ENCODE data around the gene CLDN12. TPM values are rescaled to one million over a fixed set of nuclear protein-coding genes. Genes with fewer than 3 reads are reported as not detected.

CLDN12 gene
- total RNA-seq, 1 donor from 2014 or later, result 27.6 TPM

GRCh38 chr7:90453259-90453891, 50.1 kb downstream of the CLDN12 start:
- Mint-ChIP-seq H3K9me3 (ENCODE audit: low read depth) (no peaks in the 10 kb centered on the region), H3K4me1 (ENCODE audit: low read depth) (peaks cover 33% of the 10 kb centered on the region), H3K4me3 (ENCODE audit: unreplicated experiment) (no peak overlapping the region), H3K36me3 (ENCODE audit: low read depth) (no peaks in the 10 kb centered on the region), H3K27me3 (ENCODE audit: low read depth) (no peaks in the 10 kb centered on the region), H3K27ac (ENCODE audit: unreplicated experiment) (no peak overlapping the region)
- no peak for DNase-seq (ENCODE audit: low spot score)
- no peak for TF ChIP-seq CTCF (IDR thresholded peaks at IDR 0.05)

GRCh38 chr7:90453931-90454330, 50.7 kb downstream of the CLDN12 start:
- no peak for TF ChIP-seq CTCF (IDR thresholded peaks at IDR 0.05)
- Mint-ChIP-seq H3K9me3 (ENCODE audit: low read depth) (no peaks in the 10 kb centered on the region), H3K27me3 (ENCODE audit: low read depth) (no peaks in the 10 kb centered on the region), H3K4me3 (ENCODE audit: unreplicated experiment) (no peak overlapping the region), H3K36me3 (ENCODE audit: low read depth) (no peaks in the 10 kb centered on the region), H3K27ac (ENCODE audit: unreplicated experiment) (no peak overlapping the region), H3K4me1 (ENCODE audit: low read depth) (peaks cover 33% of the 10 kb centered on the region)
- no peak for DNase-seq (ENCODE audit: low spot score)

- no peak for DNase-seq (ENCODE audit: low spot score)
- peak overlapping the region; percentile 60 for H3K4me3 Mint-ChIP-seq (ENCODE audit: unreplicated experiment)
- H3K27me3 Mint-ChIP-seq (ENCODE audit: low read depth), result no peaks in the 10 kb centered on the region
- peaks cover 33% of the 10 kb centered on the region for H3K4me1 Mint-ChIP-seq (ENCODE audit: low read depth)
- H3K27ac Mint-ChIP-seq (ENCODE audit: unreplicated experiment), result no peak overlapping the region
- TF ChIP-seq CTCF (IDR thresholded peaks at IDR 0.05), result peak; percentile 94
- no peaks in the 10 kb centered on the region for H3K36me3 Mint-ChIP-seq (ENCODE audit: low read depth)
- no peaks in the 10 kb centered on the region for H3K9me3 Mint-ChIP-seq (ENCODE audit: low read depth)
Measured at GRCh38 chr7:90455163-90456030, 52.1 kb downstream of the CLDN12 start.

- no peaks in the 10 kb centered on the region for H3K27me3 Mint-ChIP-seq (ENCODE audit: low read depth)
- no peaks in the 10 kb centered on the region for H3K9me3 Mint-ChIP-seq (ENCODE audit: low read depth)
- H3K36me3 Mint-ChIP-seq (ENCODE audit: low read depth), result no peaks in the 10 kb centered on the region
- H3K4me1 Mint-ChIP-seq (ENCODE audit: low read depth), result peaks cover 19% of the 10 kb centered on the region
- no peak overlapping the region for H3K4me3 Mint-ChIP-seq (ENCODE audit: unreplicated experiment)
- H3K27ac Mint-ChIP-seq (ENCODE audit: unreplicated experiment), result no peak overlapping the region
- no peak for DNase-seq (ENCODE audit: low spot score)
- TF ChIP-seq CTCF (IDR thresholded peaks at IDR 0.05), result no peak
Measured at GRCh38 chr7:90458104-90458503, 54.8 kb downstream of the CLDN12 start.

GRCh38 chr7:90459888-90460287, 56.6 kb downstream of the CLDN12 start:
- no peaks in the 10 kb centered on the region for H3K36me3 Mint-ChIP-seq (ENCODE audit: low read depth)
- no peak overlapping the region for H3K4me3 Mint-ChIP-seq (ENCODE audit: unreplicated experiment)
- TF ChIP-seq CTCF (IDR thresholded peaks at IDR 0.05), result peak; percentile 38
- no peak for DNase-seq (ENCODE audit: low spot score)
- no peaks in the 10 kb centered on the region for H3K27me3 Mint-ChIP-seq (ENCODE audit: low read depth)
- H3K9me3 Mint-ChIP-seq (ENCODE audit: low read depth), result peaks cover 6% of the 10 kb centered on the region
- H3K4me1 Mint-ChIP-seq (ENCODE audit: low read depth), result peaks cover 15% of the 10 kb centered on the region
- H3K27ac Mint-ChIP-seq (ENCODE audit: unreplicated experiment), result no peak overlapping the region
